A673 (cell line): Measurements from ENCODE around the gene PSMD3. TPM values are rescaled to one million over a fixed set of nuclear protein-coding genes. Genes with fewer than 3 reads are reported as not detected.

Source experiments
- BruUV-seq: library from RNA; stranded (reverse); fragments of 400-500 nt; replicated peaks from 2 replicates; lab custom pipeline; 2021; lab: Mats Ljungman, UMichigan
- CTCF ChIA-PET: fragments of 300-600 bp; sonication (Branson Sonifier 250); formaldehyde crosslinking; loops from one replicate; lab custom pipeline; 2022; ENCODE audit warnings: antibody characterized with exemption; lab: Charles Lee
- POLR2A ChIA-PET: fragments of 300-600 bp; sonication (Branson Sonifier 250); formaldehyde crosslinking; loops from one replicate; lab custom pipeline; 2022; ENCODE audit warnings: antibody characterized with exemption; ENCODE audit not compliant: low non-redundant PET; lab: Charles Lee
- DNase-seq: peaks from one replicate; pipeline ENCODE4 v3.0.0-alpha.2; 2015; ENCODE audit warnings: low spot score
- H3K27ac ChIP-seq: fragments of 200-600 bp; sonication (generic); 2 replicates; pipeline ENCODE4 v1.5.1; 2016; ENCODE audit warnings: mixed run types, low read depth, mild to moderate bottlenecking, mixed read lengths, antibody characterized with exemption, low read length; ENCODE audit not compliant: poor library complexity, severe bottlenecking
- H3K27me3 ChIP-seq: fragments of 200-600 bp; sonication (generic); replicated peaks from 2 replicates; pipeline ENCODE4 v1.6.1; 2017; ENCODE audit warnings: mixed run types, low read depth, mild to moderate bottlenecking, mixed read lengths, antibody characterized with exemption, low read length; ENCODE audit not compliant: insufficient read depth, poor library complexity
- H3K36me3 ChIP-seq: fragments of 200-600 bp; sonication (generic); 2 replicates; pipeline ENCODE4 v1.6.1; 2016; ENCODE audit warnings: mixed run types, mild to moderate bottlenecking, mixed read lengths, antibody characterized with exemption, low read length; ENCODE audit not compliant: insufficient read depth, poor library complexity, severe bottlenecking
- H3K4me1 ChIP-seq: fragments of 200-600 bp; sonication (generic); 2 replicates; pipeline ENCODE4 v1.6.1; 2017; ENCODE audit warnings: mixed run types, mild to moderate bottlenecking, mixed read lengths, antibody characterized with exemption, low read length; ENCODE audit not compliant: insufficient read depth, poor library complexity, severe bottlenecking
- H3K4me3 ChIP-seq: fragments of 200-600 bp; sonication (generic); 2 replicates; pipeline ENCODE4 v1.5.1; 2016; ENCODE audit warnings: low read depth, mixed run types, mild to moderate bottlenecking, mixed read lengths, low read length; ENCODE audit not compliant: poor library complexity, severe bottlenecking
- H3K9me3 ChIP-seq: fragments of 200-600 bp; sonication (generic); 2 replicates; pipeline ENCODE4 v1.6.1; 2016; ENCODE audit warnings: mixed run types, low read depth, mild to moderate bottlenecking, mixed read lengths, antibody characterized with exemption, low read length; ENCODE audit not compliant: poor library complexity, severe bottlenecking
- CTCF ChIP-seq: fragments of 300-800, 200-600 bp; sonication (generic); conservative IDR thresholded peaks from 2 replicates; pipeline ENCODE4 v1.5.1; 2017; ENCODE audit warnings: low read depth, mild to moderate bottlenecking, antibody characterized with exemption, low read length, moderate library complexity, mixed read lengths
- EZH2 ChIP-seq: fragments of 200-600 bp; sonication (generic); IDR thresholded peaks from 2 replicates; pipeline ENCODE4 v1.6.1; 2017; ENCODE audit warnings: borderline replicate concordance, low read depth, mild to moderate bottlenecking, mixed read lengths, antibody characterized with exemption, low read length; ENCODE audit not compliant: poor library complexity, severe bottlenecking
- intact Hi-C: fragments of 100-400 bp; cut with micrococcal nuclease; formaldehyde crosslinking; loops from one replicate; pipeline ENCODE4 v1.10.0; 2022; ENCODE audit not compliant: unreplicated experiment
- total RNA-seq: library from RNA; stranded (reverse); gene quantifications from 2 replicates; pipeline ENCODE4 v1.2.3, GENCODE V29; 2021

The PSMD3 gene
- total RNA-seq, 1 experiment from 2014 or later, result 161 TPM

GRCh38 chr17:39939106-39939505, 41.5 kb upstream of the PSMD3 start:
- Histone ChIP-seq H3K9me3 (no peaks in the 10 kb centered on the region), H3K27me3 (no peaks in the 10 kb centered on the region), H3K36me3 (no peaks in the 10 kb centered on the region), H3K4me3 (no peak overlapping the region), H3K4me1 (no peaks in the 10 kb centered on the region), H3K27ac (no peak overlapping the region)
- ChIA-PET CTCF (no interaction called here), POLR2A (no interaction called here)
- no peak for DNase-seq
- no TSS peak for BruUV-seq
- intact Hi-C loops, result no loop called here
- no peak for TF ChIP-seq CTCF
- no peak for TF ChIP-seq EZH2

- DNase-seq, result no peak
- Histone ChIP-seq H3K36me3 (no peaks in the 10 kb centered on the region), H3K27ac (no peak overlapping the region), H3K4me3 (no peak overlapping the region), H3K9me3 (no peaks in the 10 kb centered on the region), H3K4me1 (no peaks in the 10 kb centered on the region), H3K27me3 (no peaks in the 10 kb centered on the region)
- no TSS peak for BruUV-seq
- POLR2A ChIA-PET, result no interaction called here
- no peak for TF ChIP-seq CTCF
- no peak for TF ChIP-seq EZH2
- intact Hi-C loops, result no loop called here
- CTCF ChIA-PET, result no interaction called here
Observed at GRCh38 chr17:39939588-39940419, 40.8 kb upstream of the PSMD3 start.

- Histone ChIP-seq H3K27ac (no peak overlapping the region), H3K4me1 (no peaks in the 10 kb centered on the region), H3K27me3 (no peaks in the 10 kb centered on the region), H3K36me3 (no peaks in the 10 kb centered on the region), H3K4me3 (no peak overlapping the region), H3K9me3 (no peaks in the 10 kb centered on the region)
- no peak for DNase-seq
- CTCF ChIA-PET, result no interaction called here
- intact Hi-C loops, result no loop called here
- POLR2A ChIA-PET, result no interaction called here
- BruUV-seq, result no TSS peak
- TF ChIP-seq CTCF (no peak), EZH2 (no peak)
Observed at GRCh38 chr17:39943702-39944392, 36.8 kb upstream of the PSMD3 start.
